ENCODE measurements around the gene DENND5B.
A peak's percentile ranks its signal among the peaks of the same experiment; 100 is the strongest.

Gene DENND5B

DNA sequence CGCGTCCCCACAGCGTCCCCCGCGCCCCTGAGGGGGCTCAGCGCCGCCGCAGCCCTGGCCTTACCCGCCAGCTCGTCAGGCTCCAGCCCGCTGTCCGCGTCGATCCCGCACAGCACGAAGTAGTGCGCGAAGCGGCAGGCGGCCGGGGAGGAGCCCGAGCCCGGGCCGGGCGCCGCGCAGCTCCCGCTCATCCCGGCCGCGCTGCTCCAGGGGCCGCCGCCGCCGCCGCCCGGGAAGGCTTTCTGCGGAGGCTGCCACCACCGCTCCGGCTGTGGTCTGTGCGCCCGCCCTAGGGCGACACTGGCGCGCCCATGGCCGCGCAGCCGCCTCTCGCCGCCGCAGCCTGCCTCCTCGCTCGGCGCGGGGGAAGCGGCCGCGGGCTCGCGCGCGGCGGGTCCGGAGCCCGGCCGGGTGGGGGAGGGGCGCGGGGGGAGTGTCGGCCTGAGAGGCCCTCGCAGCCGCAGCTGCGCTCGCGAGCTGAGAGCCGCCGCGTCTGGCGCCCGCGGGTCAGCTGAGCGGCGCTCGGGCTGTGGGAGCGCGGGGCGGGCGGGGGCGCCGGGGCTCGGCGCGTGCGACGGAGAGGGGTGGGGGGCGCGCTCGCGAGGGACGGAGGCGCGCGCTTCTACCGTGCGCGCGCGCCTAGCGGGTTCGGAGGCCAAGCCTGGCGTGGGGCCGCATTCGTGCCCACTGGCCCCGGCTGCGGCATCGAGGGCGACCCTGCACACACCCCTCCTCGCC is at the start of gene DENND5B:
Gene DENND5B (minus strand): TSS at position 495 of the 738 bp plus-strand sequence. CDS start 304 bp downstream, at position 191.
- peak within 1 kb of the TSS; percentile 82 for H3K9ac ChIP-seq (ENCODE audit: low read length)
- H3K27me3 ChIP-seq (ENCODE audit: control insufficient read depth, insufficient read depth, low read length): no peaks in the 10 kb centered on the region
- peaks cover 26% of the 10 kb centered on the region for H3K4me1 ChIP-seq (ENCODE audit: control insufficient read depth, insufficient read depth, low read length)
- H3K9me3 ChIP-seq (ENCODE audit: control insufficient read depth, low read length): no peaks in the 10 kb centered on the region
- peak within 1 kb of the TSS; percentile 66 for H3K4me3 ChIP-seq (ENCODE audit: low read length)
- no peaks in the 10 kb centered on the region for H3K36me3 ChIP-seq (ENCODE audit: control insufficient read depth, insufficient read depth, low read length)

GRCh38 chr12:31634620-31635019 is 43.7 kb upstream of the DENND5B start:
- no peaks in the 10 kb centered on the region for H3K36me3 ChIP-seq (ENCODE audit: control insufficient read depth, insufficient read depth, low read length)
- H3K27me3 ChIP-seq (ENCODE audit: control insufficient read depth, insufficient read depth, low read length): no peaks in the 10 kb centered on the region
- H3K4me3 ChIP-seq (ENCODE audit: low read length): no peak overlapping the region
- H3K9me3 ChIP-seq (ENCODE audit: control insufficient read depth, low read length): no peaks in the 10 kb centered on the region
- H3K4me1 ChIP-seq (ENCODE audit: control insufficient read depth, insufficient read depth, low read length): no peaks in the 10 kb centered on the region
- no peak overlapping the region for H3K9ac ChIP-seq (ENCODE audit: low read length)

DNA sequence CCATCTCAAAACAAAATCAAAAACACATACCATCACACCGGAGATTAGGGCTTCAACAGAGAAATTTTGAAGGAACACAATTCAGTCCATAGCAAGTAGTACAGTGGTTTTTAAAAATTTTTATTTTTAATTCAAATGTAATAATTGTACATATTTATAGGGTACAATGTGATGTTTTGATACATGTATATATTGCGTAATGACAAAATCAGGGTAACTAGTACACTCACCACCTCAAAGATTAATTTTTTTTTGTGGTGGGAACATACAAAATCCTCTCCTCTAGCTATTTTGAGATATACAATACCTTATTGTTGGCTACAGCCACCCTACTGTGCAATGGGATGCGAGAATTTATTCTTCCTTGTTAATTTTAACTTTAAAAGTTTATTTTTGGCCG is 42.5 kb upstream of the DENND5B start:
- no peak overlapping the region for H3K9ac ChIP-seq (ENCODE audit: low read length)

DNA sequence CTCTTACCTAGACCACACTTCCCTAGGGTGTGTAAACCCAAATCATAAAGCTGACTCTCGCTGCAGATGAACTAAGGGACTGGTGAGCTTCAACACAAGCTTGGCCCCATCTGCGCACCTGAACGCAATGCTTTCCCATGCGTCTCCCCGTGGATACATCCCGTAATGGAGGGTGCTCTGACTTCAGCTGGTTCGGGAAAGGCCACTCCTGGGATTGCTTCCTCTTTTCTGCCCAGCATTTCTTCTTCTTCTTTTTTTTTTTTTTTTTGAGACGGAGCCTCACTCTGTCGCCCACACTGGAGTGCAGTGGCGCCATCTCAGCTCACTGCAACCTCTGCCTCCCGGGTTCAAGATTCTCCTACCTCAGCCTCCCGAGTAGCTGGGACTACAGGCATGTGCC is 40.9 kb upstream of the DENND5B start:
- no peak overlapping the region for H3K9ac ChIP-seq (ENCODE audit: low read length)
- no peaks in the 10 kb centered on the region for H3K27me3 ChIP-seq (ENCODE audit: control insufficient read depth, insufficient read depth, low read length)
- no peaks in the 10 kb centered on the region for H3K4me1 ChIP-seq (ENCODE audit: control insufficient read depth, insufficient read depth, low read length)
- H3K9me3 ChIP-seq (ENCODE audit: control insufficient read depth, low read length): no peaks in the 10 kb centered on the region
- no peaks in the 10 kb centered on the region for H3K36me3 ChIP-seq (ENCODE audit: control insufficient read depth, insufficient read depth, low read length)
- no peak overlapping the region for H3K4me3 ChIP-seq (ENCODE audit: low read length)

More for the DNA sequence above, 42.5 kb upstream of the DENND5B start:
- H3K9me3 ChIP-seq (ENCODE audit: control insufficient read depth, low read length): no peaks in the 10 kb centered on the region
- no peaks in the 10 kb centered on the region for H3K4me1 ChIP-seq (ENCODE audit: control insufficient read depth, insufficient read depth, low read length)
- H3K4me3 ChIP-seq (ENCODE audit: low read length): no peak overlapping the region
- H3K27me3 ChIP-seq (ENCODE audit: control insufficient read depth, insufficient read depth, low read length): no peaks in the 10 kb centered on the region
- no peaks in the 10 kb centered on the region for H3K36me3 ChIP-seq (ENCODE audit: control insufficient read depth, insufficient read depth, low read length)

GRCh38 chr12:31631023-31631724 is 40.2 kb upstream of the DENND5B start:
- Histone ChIP-seq H3K4me1 (ENCODE audit: control insufficient read depth, insufficient read depth, low read length) (no peaks in the 10 kb centered on the region), H3K27me3 (ENCODE audit: control insufficient read depth, insufficient read depth, low read length) (no peaks in the 10 kb centered on the region), H3K4me3 (ENCODE audit: low read length) (no peak overlapping the region), H3K9ac (ENCODE audit: low read length) (no peak overlapping the region), H3K9me3 (ENCODE audit: control insufficient read depth, low read length) (no peaks in the 10 kb centered on the region), H3K36me3 (ENCODE audit: control insufficient read depth, insufficient read depth, low read length) (no peaks in the 10 kb centered on the region)

DNA sequence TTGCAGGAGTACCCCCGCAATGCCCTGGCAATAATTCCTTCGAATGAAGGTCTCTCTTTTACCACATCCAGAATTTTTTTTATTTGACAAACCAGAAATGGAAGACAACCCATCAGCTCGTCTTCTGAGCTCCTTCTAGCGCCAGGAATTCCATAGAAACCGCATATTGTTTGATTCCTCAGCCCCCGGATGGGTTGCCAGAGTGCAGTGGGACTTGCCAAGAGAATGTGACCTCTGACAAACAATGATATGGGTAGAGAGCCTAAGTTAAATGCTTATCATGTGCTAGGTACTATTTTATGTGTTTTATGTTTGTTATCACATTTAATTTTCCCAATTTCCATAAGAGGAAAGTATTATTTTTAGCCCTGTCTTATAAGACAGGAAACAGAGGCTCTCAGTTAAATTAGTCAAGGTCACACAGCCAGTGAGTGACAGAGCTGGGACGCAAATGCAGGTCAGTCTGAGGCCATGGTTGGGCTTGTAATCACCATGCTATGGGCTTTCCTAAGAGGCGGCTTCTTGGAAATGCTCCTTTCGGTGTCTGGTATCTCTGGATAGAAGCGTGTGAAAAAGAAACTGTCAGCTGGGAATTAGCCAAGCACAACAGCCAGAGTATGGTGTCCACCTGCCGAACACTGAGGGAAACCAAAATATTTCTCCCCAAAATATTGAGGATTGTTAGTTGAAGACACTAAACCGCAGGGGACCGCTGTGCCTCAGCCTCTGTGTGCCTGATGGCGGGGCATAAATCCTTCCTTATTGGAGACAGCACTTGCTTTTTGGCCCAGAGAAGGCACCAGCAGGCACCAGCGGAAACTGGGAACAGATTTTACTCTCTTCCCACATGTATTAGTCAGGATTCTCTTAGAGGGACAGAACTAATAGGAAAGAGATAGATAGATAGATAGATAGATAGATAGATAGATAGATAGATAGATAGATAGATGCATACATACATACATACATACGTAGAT is 39.1 kb upstream of the DENND5B start:
- Histone ChIP-seq H3K4me1 (ENCODE audit: control insufficient read depth, insufficient read depth, low read length) (no peaks in the 10 kb centered on the region), H3K36me3 (ENCODE audit: control insufficient read depth, insufficient read depth, low read length) (no peaks in the 10 kb centered on the region), H3K27me3 (ENCODE audit: control insufficient read depth, insufficient read depth, low read length) (no peaks in the 10 kb centered on the region), H3K9ac (ENCODE audit: low read length) (no peak overlapping the region), H3K9me3 (ENCODE audit: control insufficient read depth, low read length) (no peaks in the 10 kb centered on the region), H3K4me3 (ENCODE audit: low read length) (no peak overlapping the region)

DNA sequence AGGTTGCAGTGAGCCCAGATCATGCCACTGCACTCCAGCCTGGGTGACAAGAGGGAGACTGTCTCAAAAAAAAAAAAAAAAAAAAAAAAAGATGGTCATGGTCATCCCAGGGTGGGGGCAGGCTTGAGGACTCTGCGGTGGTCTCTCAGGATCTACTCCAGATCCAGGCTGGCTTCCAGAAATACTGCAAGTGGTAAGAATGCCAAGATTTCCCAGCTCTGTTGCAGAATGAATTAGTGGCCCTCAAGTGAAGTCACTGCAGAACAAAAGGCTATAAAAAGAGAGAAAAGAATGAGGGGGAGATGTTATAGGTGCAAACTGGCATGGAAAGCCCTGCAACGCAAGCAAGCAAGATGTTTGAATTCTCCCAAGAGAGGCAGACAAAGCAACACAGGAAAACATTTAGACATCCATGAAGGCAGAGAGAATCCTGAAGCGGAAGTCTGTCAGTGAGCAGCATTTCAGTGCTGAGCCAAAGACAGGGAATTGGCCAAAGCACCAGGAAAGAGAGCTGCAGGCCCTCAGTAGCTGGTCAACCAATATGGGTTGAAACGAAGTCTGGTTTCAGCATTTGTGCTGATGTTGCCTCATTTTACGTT is 36.6 kb upstream of the DENND5B start:
- Histone ChIP-seq H3K9me3 (ENCODE audit: control insufficient read depth, low read length) (no peaks in the 10 kb centered on the region), H3K4me1 (ENCODE audit: control insufficient read depth, insufficient read depth, low read length) (no peaks in the 10 kb centered on the region), H3K27me3 (ENCODE audit: control insufficient read depth, insufficient read depth, low read length) (no peaks in the 10 kb centered on the region), H3K36me3 (ENCODE audit: control insufficient read depth, insufficient read depth, low read length) (no peaks in the 10 kb centered on the region), H3K9ac (ENCODE audit: low read length) (no peak overlapping the region), H3K4me3 (ENCODE audit: low read length) (no peak overlapping the region)

DNA sequence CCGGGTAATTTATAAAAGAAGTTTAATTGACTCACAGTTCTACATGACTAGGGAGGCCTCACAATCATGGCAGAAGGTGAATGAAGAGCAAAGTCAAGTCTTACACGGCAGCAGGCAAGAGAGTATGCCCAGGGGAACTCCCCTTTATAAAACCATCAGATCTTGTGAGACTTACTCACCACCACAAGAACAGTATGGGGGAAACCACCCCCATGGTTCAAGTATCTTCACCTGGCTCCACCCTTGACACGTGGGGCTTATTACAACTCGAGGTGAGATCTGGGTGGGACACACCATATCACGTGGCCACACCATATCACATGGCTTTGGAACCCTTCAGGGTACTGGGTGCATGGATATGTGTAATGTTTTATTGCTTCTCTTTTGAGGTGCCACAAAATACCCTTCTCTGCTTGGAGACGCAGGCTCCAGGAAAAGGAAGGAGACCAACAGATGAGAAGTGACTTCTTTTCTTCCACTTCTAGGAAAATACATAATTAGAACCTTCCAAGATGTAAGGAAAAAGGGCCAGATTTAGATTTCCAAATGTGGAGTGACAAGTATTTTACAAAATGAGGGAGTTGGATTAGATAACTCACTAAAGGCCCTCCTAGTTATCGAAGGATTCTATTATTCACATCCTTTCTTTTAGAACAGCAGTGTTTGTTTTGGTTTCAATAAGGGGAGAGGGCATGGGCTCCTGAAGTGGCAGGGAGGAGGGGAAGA is 35.5 kb upstream of the DENND5B start:
- Histone ChIP-seq H3K4me1 (ENCODE audit: control insufficient read depth, insufficient read depth, low read length) (no peaks in the 10 kb centered on the region), H3K27me3 (ENCODE audit: control insufficient read depth, insufficient read depth, low read length) (no peaks in the 10 kb centered on the region), H3K4me3 (ENCODE audit: low read length) (no peak overlapping the region), H3K36me3 (ENCODE audit: control insufficient read depth, insufficient read depth, low read length) (no peaks in the 10 kb centered on the region), H3K9ac (ENCODE audit: low read length) (no peak overlapping the region), H3K9me3 (ENCODE audit: control insufficient read depth, low read length) (no peaks in the 10 kb centered on the region)

DNA sequence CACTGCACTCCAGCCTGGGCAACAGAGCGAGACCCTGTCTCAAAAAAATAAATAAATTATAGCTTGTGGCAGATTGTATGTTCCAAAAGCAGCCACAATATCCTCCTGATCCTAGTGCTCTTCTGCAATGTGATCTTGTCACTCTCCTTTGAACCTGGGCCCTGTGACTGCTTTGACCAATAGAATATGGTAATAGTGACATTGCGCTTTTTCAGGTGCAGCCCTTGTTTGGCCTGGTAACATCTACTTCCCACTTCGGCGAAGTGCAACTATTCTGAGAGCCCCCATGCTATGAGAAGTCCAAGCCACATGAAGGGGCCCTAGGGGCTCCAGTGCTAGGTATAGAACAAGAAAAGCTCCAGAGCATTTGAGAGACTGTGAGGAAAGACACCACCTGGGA is 31.1 kb upstream of the DENND5B start:
- Histone ChIP-seq H3K9me3 (ENCODE audit: control insufficient read depth, low read length) (no peaks in the 10 kb centered on the region), H3K27me3 (ENCODE audit: control insufficient read depth, insufficient read depth, low read length) (no peaks in the 10 kb centered on the region), H3K4me3 (ENCODE audit: low read length) (no peak overlapping the region), H3K4me1 (ENCODE audit: control insufficient read depth, insufficient read depth, low read length) (no peaks in the 10 kb centered on the region), H3K36me3 (ENCODE audit: control insufficient read depth, insufficient read depth, low read length) (no peaks in the 10 kb centered on the region), H3K9ac (ENCODE audit: low read length) (no peak overlapping the region)

DNA sequence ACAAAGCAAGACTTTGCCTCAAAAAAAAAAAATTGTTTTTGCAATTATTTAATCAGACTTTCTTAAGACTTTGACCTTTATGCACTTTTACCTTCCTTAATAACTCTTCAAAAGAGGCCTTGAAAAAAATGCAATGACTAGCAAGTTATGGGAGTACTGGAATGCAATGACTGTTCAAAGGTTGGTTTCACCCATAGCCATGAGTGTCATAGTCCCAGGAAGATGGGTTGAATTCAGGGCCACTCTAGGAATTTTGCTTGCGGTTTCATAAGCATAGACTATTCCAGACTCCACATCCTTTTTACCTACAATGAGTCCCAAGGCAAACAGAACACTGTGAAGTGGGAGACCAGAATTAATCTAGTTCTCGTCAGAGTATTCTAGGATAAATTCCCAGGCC is 29.4 kb upstream of the DENND5B start:
- no peaks in the 10 kb centered on the region for H3K4me1 ChIP-seq (ENCODE audit: control insufficient read depth, insufficient read depth, low read length)
- H3K4me3 ChIP-seq (ENCODE audit: low read length): no peak overlapping the region
- H3K9ac ChIP-seq (ENCODE audit: low read length): no peak overlapping the region
- H3K27me3 ChIP-seq (ENCODE audit: control insufficient read depth, insufficient read depth, low read length): no peaks in the 10 kb centered on the region
- H3K9me3 ChIP-seq (ENCODE audit: control insufficient read depth, low read length): no peaks in the 10 kb centered on the region
- H3K36me3 ChIP-seq (ENCODE audit: control insufficient read depth, insufficient read depth, low read length): no peaks in the 10 kb centered on the region

Data from mucosa of stomach (tissue), 1 donor.